Right lobe of liver (tissue), 6 donors: ENCODE data around the gene FOXJ1. TPM values are rescaled to one million over a fixed set of nuclear protein-coding genes. Genes with fewer than 3 reads are reported as not detected.

ENCODE experiments used
- ATAC-seq, 4 donors: fragments of 200-7000 bp; cut with Tn5 transposase; one replicate each; pipeline ENCODE4 v1.9.1; 2020; ENCODE audit warnings: mild to moderate bottlenecking in 4 of 4, moderate library complexity in 4 of 4
- DNase-seq, 3 donors: peaks; one replicate each; pipeline ENCODE4 v3.0.0-alpha.2; 2020
- H3K27ac ChIP-seq, 3 donors: fragments of 200-600 bp; one replicate each; pipeline ENCODE4 v1.8.0; 2022
- H3K27me3 ChIP-seq, 2 donors: fragments of 200-600 bp; one replicate each; pipeline ENCODE4 v1.8.0; 2022
- H3K36me3 ChIP-seq, 4 donors: fragments of 200-600 bp; sonication (generic) in 1 of 4; one replicate each; pipeline versions ENCODE4 v1.5.1 to v1.8.0; 2017 to 2022; ENCODE audit warnings: control low read depth in 1 of 4
- H3K4me1 ChIP-seq, 4 donors: fragments of 200-600 bp; sonication (generic) in 1 of 4; one replicate each; pipeline versions ENCODE4 v1.5.1 to v1.8.0; 2017 to 2022; ENCODE audit warnings: control low read depth in 1 of 4
- H3K4me3 ChIP-seq, 3 donors: fragments of 200-600 bp; one replicate each; pipeline ENCODE4 v1.8.0; 2022
- H3K9me3 ChIP-seq, 4 donors: fragments of 200-600 bp; sonication (generic) in 1 of 4; one replicate each; pipeline versions ENCODE4 v1.5.1 to v1.8.0; 2017 to 2022; ENCODE audit warnings: control low read depth in 1 of 4
- CTCF ChIP-seq, 4 donors: fragments of 200-600 bp in 3 of 4; fragments of 450-650 bp in 1 of 4; IDR thresholded peaks; one replicate each; pipeline versions ENCODE4 v1.5.1 to v1.8.0; 2016 to 2022; ENCODE audit warnings: antibody characterized with exemption in 4 of 4, mild to moderate bottlenecking in 2 of 4
- POLR2A ChIP-seq: fragments of 450-650 bp; IDR thresholded peaks from one replicate; pipeline ENCODE4 v1.6.1; 2017; ENCODE audit warnings: antibody characterized with exemption, mild to moderate bottlenecking
- WGBS: methylation state at CpG from one replicate; pipeline ENCODE4 v1.1.6; 2018; ENCODE audit warnings: low coverage, low lambda C conversion rate; ENCODE audit not compliant: insufficient coverage; ENCODE audit errors: missing lambda C conversion rate; 5-methylcytosine and 5-hydroxymethylcytosine counted together
- intact Hi-C, 2 donors: fragments of 100-400 bp; cut with DNase I; formaldehyde crosslinking; loops; one replicate each; pipeline versions ENCODE4 v1.11.2 to v1.14.1; 2022
- total RNA-seq, 6 experiments: library from RNA; depleted of rRNA in 2 of 6; stranded (reverse); fragments of >200 nt in 2 of 6; fragmentation: NEBNext Ultra II Directional in 3 of 6; extraction: Animal tissue kit (Norgen Biotek cat#: 25700) in 3 of 6; gene quantifications; one replicate each; pipeline versions ENCODE4 v1.1.0 to v1.2.4, GENCODE V29; 2016 to 2023
- donor health status: DM: no; HTN: yes; CAD: no.
- donor health status: DM: no; HTN: no; CAD: no.
- donor health status: DM: no; HTN: no; CAD: no.
- donor health status: DM: no; HTN: yes; CAD: no.
- donor health status: DM: no; HTN: yes; CAD: no.

Gene FOXJ1
- total RNA-seq, 6 experiments from 2014 or later = 0.06 to 0.12 (median 0.11) TPM; not detected in 3

- ATAC-seq = no peak
- no peaks in the 10 kb centered on the region for H3K9me3 ChIP-seq
These were observed 20.4 kb downstream of the FOXJ1 start for GRCh38 chr17:76120658-76121008.

GRCh38 chr17:76119409-76120371 is 21.4 kb downstream of the FOXJ1 start:
- no peak overlapping the region for H3K4me3 ChIP-seq
- no peaks in the 10 kb centered on the region for H3K27me3 ChIP-seq
- intact Hi-C loops = loop anchor here (5.0 to 10.0 kb wide), 2 partner anchors 55 to 163 kb away; no protein-coding TSS in a partner anchor
- H3K27ac ChIP-seq = no peak overlapping the region
- DNase-seq (no peak), ATAC-seq (no peak)
- TF ChIP-seq POLR2A = no peak
- no peaks in the 10 kb centered on the region for H3K9me3 ChIP-seq
- WGBS = 76% methylated on average over 10 of the region's 19 CpGs
- H3K4me1 ChIP-seq = peaks cover 0 to 3% (median 0%) of the 10 kb centered on the region in 4 donors
- no peaks in the 10 kb centered on the region for H3K36me3 ChIP-seq

More at GRCh38 chr17:76120658-76121008, 20.4 kb downstream of the FOXJ1 start:
- H3K36me3 ChIP-seq = no peaks in the 10 kb centered on the region
- H3K4me1 ChIP-seq = peaks cover 0 to 3% (median 0%) of the 10 kb centered on the region in 4 donors
- DNase-seq = no peak
- no peaks in the 10 kb centered on the region for H3K27me3 ChIP-seq
- TF ChIP-seq CTCF (IDR thresholded peaks at IDR 0.05) (no peak), POLR2A (no peak)
- intact Hi-C loops = loop anchor here (5.0 to 10.0 kb wide), 2 partner anchors 54 to 162 kb away; no protein-coding TSS in a partner anchor
- 75% methylated on average over 5 of the region's 5 CpGs for WGBS
- H3K4me3 ChIP-seq = no peak overlapping the region
- H3K27ac ChIP-seq = no peak overlapping the region

GRCh38 chr17:76115138-76115754 is 25.8 kb downstream of the FOXJ1 start:
- H3K4me1 ChIP-seq = no peaks in the 10 kb centered on the region
- no peaks in the 10 kb centered on the region for H3K36me3 ChIP-seq
- no peak for ATAC-seq
- TF ChIP-seq POLR2A = no peak
- TF ChIP-seq CTCF (IDR thresholded peaks at IDR 0.05) = no peak
- DNase-seq = no peak
- H3K27me3 ChIP-seq = no peaks in the 10 kb centered on the region
- H3K4me3 ChIP-seq = no peak overlapping the region
- H3K27ac ChIP-seq = no peak overlapping the region
- WGBS = 89% methylated on average over 7 of the region's 7 CpGs
- no peaks in the 10 kb centered on the region for H3K9me3 ChIP-seq
- intact Hi-C loops = no loop called here

GRCh38 chr17:76111956-76112355 is 29.1 kb downstream of the FOXJ1 start:
- Histone ChIP-seq H3K27me3 (no peaks in the 10 kb centered on the region), H3K36me3 (no peaks in the 10 kb centered on the region), H3K27ac (no peak overlapping the region), H3K4me3 (no peak overlapping the region), H3K4me1 (no peaks in the 10 kb centered on the region), H3K9me3 (no peaks in the 10 kb centered on the region)
- DNase-seq = no peak
- TF ChIP-seq CTCF (IDR thresholded peaks at IDR 0.05) (no peak), POLR2A (no peak)
- WGBS = 89% methylated on average over 2 of the region's 2 CpGs
- intact Hi-C loops = no loop called here
- ATAC-seq = no peak

- Histone ChIP-seq H3K9me3 (no peaks in the 10 kb centered on the region), H3K27ac (no peak overlapping the region), H3K4me1 (peaks cover 0 to 7% (median 3%) of the 10 kb centered on the region in 4 donors), H3K36me3 (no peaks in the 10 kb centered on the region), H3K27me3 (no peaks in the 10 kb centered on the region), H3K4me3 (no peak overlapping the region)
- DNase-seq = no peak
- TF ChIP-seq CTCF (IDR thresholded peaks at IDR 0.05) = peak in 1 of 4 donors; percentile 9
- no peak for TF ChIP-seq POLR2A
- intact Hi-C loops = no loop called here
- WGBS = 82% methylated on average over 6 of the region's 6 CpGs
- ATAC-seq = no peak
These were observed 33.5 kb downstream of the FOXJ1 start for GRCh38 chr17:76107509-76107908.
